Erythroblast (primary cell): ENCODE measurements around the gene NAV3.

Source experiments
- DNase-seq, 2 experiments: peaks; one replicate each; lab custom pipeline; 2025; lab: John Stamatoyannopoulos, UW
- GATA1 ChIP-seq: IDR thresholded peaks from 2 replicates; pipeline ENCODE4 v1.6.1; 2011; ENCODE audit warnings: low read depth, mild to moderate bottlenecking, control low read depth, low read length, moderate library complexity
- POLR2A ChIP-seq: IDR thresholded peaks from 2 replicates; pipeline ENCODE4 v1.6.1; 2011; ENCODE audit warnings: mild to moderate bottlenecking, low read length

Gene NAV3

GRCh38 chr12:77830583-77831351 lies at the start of gene NAV3:
TSS of gene NAV3 (plus strand) at chr12:77830894. CDS start at chr12:77831462, 568 bp downstream.
- no peak for DNase-seq

GRCh38 chr12:77782034-77782433 lies 48.7 kb upstream of the NAV3 start:
- no peak for DNase-seq
- TF ChIP-seq GATA1: no peak
- TF ChIP-seq POLR2A: no peak

More at GRCh38 chr12:77830583-77831351, at the start of gene NAV3:
- TF ChIP-seq POLR2A (no peak), GATA1 (no peak)

GRCh38 chr12:77782766-77783165 lies 47.9 kb upstream of the NAV3 start:
- TF ChIP-seq GATA1 (no peak), POLR2A (no peak)
- DNase-seq: no peak

- DNase-seq: no peak
- no peak for TF ChIP-seq GATA1
- no peak for TF ChIP-seq POLR2A
Measured at GRCh38 chr12:77785211-77785610, 45.5 kb upstream of the NAV3 start.

GRCh38 chr12:77786675-77787074 lies 44.0 kb upstream of the NAV3 start:
- no peak for DNase-seq
- no peak for TF ChIP-seq GATA1
- no peak for TF ChIP-seq POLR2A

GRCh38 chr12:77788231-77789168 lies 42.2 kb upstream of the NAV3 start:
- no peak for DNase-seq
- TF ChIP-seq POLR2A (no peak), GATA1 (no peak)

- TF ChIP-seq POLR2A (no peak), GATA1 (no peak)
- DNase-seq: no peak
Measured at GRCh38 chr12:77795699-77796098, 35.0 kb upstream of the NAV3 start.

GRCh38 chr12:77796775-77797174 lies 33.9 kb upstream of the NAV3 start:
- no peak for DNase-seq
- TF ChIP-seq POLR2A: no peak
- TF ChIP-seq GATA1: no peak

- no peak for TF ChIP-seq POLR2A
- TF ChIP-seq GATA1: no peak
Measured at GRCh38 chr12:77800501-77800900, 30.2 kb upstream of the NAV3 start.

GRCh38 chr12:77808534-77808933 lies 22.2 kb upstream of the NAV3 start:
- DNase-seq: no peak
- TF ChIP-seq GATA1 (no peak), POLR2A (no peak)

More at GRCh38 chr12:77800501-77800900, 30.2 kb upstream of the NAV3 start:
- no peak for DNase-seq

- DNase-seq: no peak
- TF ChIP-seq POLR2A (no peak), GATA1 (no peak)
Measured at GRCh38 chr12:77813558-77813957, 17.1 kb upstream of the NAV3 start.

GRCh38 chr12:77814386-77814785 lies 16.3 kb upstream of the NAV3 start:
- DNase-seq: no peak
- TF ChIP-seq GATA1: no peak
- no peak for TF ChIP-seq POLR2A

GRCh38 chr12:77816196-77816595 lies 14.5 kb upstream of the NAV3 start:
- DNase-seq: no peak
- TF ChIP-seq GATA1: no peak
- TF ChIP-seq POLR2A: no peak

- no peak for TF ChIP-seq POLR2A
- TF ChIP-seq GATA1: no peak
- no peak for DNase-seq
Measured at GRCh38 chr12:77817276-77817675, 13.4 kb upstream of the NAV3 start.
